BE2C (cell line): Measurements from ENCODE around the gene MEGF10.

Source experiments
- DNase-seq: peaks from one replicate; pipeline ENCODE4 v3.0.0-alpha.2; 2020
- H3K27me3 ChIP-seq: fragments of 250-450 bp; sonication (Bioruptor Pico); 2 replicates; pipeline ENCODE4 v1.5.1; 2020; ENCODE audit warnings: mild to moderate bottlenecking
- H3K36me3 ChIP-seq: fragments of 250-450 bp; sonication (Bioruptor Pico); 2 replicates; pipeline ENCODE4 v1.5.1; 2020; ENCODE audit warnings: mild to moderate bottlenecking
- H3K4me1 ChIP-seq: fragments of 250-450 bp; sonication (Bioruptor Pico); 2 replicates; pipeline ENCODE4 v1.5.1; 2020
- H3K4me3 ChIP-seq: 2 replicates; pipeline ENCODE4 v1.5.1; 2011; ENCODE audit warnings: low read depth, low read length
- H3K9me3 ChIP-seq: fragments of 250-450 bp; sonication (Bioruptor Pico); 2 replicates; pipeline ENCODE4 v1.5.1; 2020
- TF ChIP-seq, protein P1 (sequence below): IDR thresholded peaks from 2 replicates; pipeline ENCODE4 v1.5.1; 2012; ENCODE audit warnings: mild to moderate bottlenecking, low read depth, low read length

Gene MEGF10

DNA sequence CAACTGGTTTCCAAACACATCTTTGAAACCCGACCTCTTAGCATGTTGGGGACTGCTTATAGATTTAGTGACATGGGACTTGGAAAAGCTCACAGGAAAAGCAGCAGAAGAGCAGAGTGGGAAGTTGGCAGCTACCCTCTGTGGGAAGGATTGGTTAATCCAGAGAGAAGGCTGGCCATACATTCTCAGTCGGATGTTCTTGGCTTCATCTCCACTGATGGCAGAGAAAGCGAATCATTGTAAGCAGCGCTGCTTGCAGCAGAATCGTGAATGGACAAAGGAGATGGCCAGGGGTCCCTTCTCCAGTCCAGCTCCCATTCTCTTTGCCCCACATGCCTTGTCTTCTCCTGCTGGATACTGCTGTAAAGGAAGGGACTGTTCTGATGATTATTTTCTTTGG, 62.7 kb downstream of the MEGF10 start:
- TF ChIP-seq, protein P1, sequence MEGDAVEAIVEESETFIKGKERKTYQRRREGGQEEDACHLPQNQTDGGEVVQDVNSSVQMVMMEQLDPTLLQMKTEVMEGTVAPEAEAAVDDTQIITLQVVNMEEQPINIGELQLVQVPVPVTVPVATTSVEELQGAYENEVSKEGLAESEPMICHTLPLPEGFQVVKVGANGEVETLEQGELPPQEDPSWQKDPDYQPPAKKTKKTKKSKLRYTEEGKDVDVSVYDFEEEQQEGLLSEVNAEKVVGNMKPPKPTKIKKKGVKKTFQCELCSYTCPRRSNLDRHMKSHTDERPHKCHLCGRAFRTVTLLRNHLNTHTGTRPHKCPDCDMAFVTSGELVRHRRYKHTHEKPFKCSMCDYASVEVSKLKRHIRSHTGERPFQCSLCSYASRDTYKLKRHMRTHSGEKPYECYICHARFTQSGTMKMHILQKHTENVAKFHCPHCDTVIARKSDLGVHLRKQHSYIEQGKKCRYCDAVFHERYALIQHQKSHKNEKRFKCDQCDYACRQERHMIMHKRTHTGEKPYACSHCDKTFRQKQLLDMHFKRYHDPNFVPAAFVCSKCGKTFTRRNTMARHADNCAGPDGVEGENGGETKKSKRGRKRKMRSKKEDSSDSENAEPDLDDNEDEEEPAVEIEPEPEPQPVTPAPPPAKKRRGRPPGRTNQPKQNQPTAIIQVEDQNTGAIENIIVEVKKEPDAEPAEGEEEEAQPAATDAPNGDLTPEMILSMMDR, result no peak
- H3K36me3 ChIP-seq, result no peaks in the 10 kb centered on the region
- DNase-seq, result no peak

DNA sequence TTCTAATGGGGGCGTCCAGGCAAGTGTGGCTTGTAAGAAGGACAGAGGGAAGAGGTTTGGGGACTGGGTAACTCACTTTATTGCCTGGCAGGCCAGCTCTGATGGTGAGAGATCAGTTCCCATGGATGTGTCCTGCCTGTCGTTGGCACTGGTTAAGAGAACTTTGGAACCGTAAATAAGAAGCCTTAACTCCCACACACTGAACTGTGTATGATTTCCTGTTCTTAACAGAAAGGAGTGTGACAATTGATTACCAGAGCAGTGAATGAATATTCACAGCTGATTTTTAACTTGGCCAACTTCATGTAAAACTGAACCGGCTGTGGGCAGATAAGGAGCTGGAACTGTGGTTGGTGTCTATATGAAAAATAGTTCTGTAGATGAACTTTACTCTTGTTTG, 63.2 kb downstream of the MEGF10 start:
- H3K27me3 ChIP-seq, result no peaks in the 10 kb centered on the region
- H3K9me3 ChIP-seq, result no peaks in the 10 kb centered on the region
- DNase-seq, result no peak
- H3K4me3 ChIP-seq, result no peak overlapping the region
- no peaks in the 10 kb centered on the region for H3K4me1 ChIP-seq
- TF ChIP-seq, protein P1, result no peak
- no peaks in the 10 kb centered on the region for H3K36me3 ChIP-seq

More for the DNA sequence above, 62.7 kb downstream of the MEGF10 start:
- Histone ChIP-seq H3K4me3 (no peak overlapping the region), H3K9me3 (no peaks in the 10 kb centered on the region), H3K4me1 (no peaks in the 10 kb centered on the region), H3K27me3 (no peaks in the 10 kb centered on the region)

DNA sequence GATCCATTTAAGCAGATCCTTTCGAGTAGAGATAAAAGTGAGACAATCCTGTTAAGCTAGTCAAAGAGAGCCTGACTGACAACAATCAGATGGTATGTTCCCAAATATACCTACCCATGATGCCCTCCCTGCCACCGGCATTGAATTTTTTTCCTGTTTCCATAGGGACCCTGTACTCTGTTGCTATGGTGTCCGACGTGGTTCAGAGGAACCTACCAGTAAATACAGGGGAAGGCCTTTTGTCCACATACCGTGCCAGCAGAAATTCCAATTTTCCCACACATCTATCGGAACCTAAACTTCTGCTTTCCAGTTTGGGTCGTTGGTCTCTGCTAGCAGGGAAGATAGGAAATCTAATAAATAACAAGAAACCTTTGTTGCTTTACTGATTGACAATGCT, 64.7 kb downstream of the MEGF10 start:
- no peaks in the 10 kb centered on the region for H3K27me3 ChIP-seq
- H3K36me3 ChIP-seq, result no peaks in the 10 kb centered on the region
- no peak for DNase-seq
- H3K4me1 ChIP-seq, result no peaks in the 10 kb centered on the region
- no peaks in the 10 kb centered on the region for H3K9me3 ChIP-seq
- TF ChIP-seq, protein P1, result no peak
- H3K4me3 ChIP-seq, result no peak overlapping the region

DNA sequence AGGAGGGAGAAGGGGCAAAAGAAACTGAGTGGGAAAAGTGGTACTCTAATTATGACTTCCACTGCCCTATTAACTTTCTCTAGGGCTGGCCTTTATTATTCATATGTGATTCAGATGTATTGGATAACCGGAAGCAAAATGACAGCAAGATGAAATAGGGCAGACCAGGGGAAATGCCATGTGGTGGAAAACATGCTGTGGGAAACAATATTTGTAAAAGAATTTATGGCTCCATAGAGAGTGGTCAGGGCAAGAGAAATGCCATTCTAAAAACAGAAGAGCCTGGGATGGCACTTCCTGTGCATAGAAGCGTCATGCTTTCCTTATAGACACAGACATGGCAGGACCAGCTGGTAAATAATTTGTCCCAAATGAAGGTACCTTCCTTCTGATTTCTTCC, 67.7 kb downstream of the MEGF10 start:
- no peak for DNase-seq
- no peaks in the 10 kb centered on the region for H3K9me3 ChIP-seq
- no peak overlapping the region for H3K4me3 ChIP-seq
- no peaks in the 10 kb centered on the region for H3K36me3 ChIP-seq
- H3K27me3 ChIP-seq, result no peaks in the 10 kb centered on the region
- TF ChIP-seq, protein P1, result no peak
- no peaks in the 10 kb centered on the region for H3K4me1 ChIP-seq

DNA sequence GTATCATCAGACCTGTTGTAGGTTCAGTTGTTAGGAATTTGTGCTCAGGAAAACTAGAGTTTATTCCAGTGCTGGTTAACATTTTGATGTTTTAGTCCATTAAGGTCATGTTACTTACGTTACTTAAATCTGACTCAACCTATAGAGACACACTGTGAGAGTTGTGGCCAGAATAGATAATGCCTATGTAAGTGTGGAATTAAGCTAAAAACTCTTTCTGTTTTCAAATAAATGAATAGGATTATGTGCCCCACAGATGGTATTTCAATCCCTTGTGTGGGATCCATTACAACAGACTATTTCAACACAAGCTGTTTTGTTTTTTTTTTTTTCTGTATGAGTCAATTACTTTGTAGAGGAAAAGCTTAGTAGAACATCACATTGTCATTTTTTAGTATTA, 68.1 kb downstream of the MEGF10 start:
- H3K9me3 ChIP-seq, result no peaks in the 10 kb centered on the region
- TF ChIP-seq, protein P1, result no peak
- H3K27me3 ChIP-seq, result no peaks in the 10 kb centered on the region
- DNase-seq, result no peak
- H3K36me3 ChIP-seq, result no peaks in the 10 kb centered on the region
- no peak overlapping the region for H3K4me3 ChIP-seq
- no peaks in the 10 kb centered on the region for H3K4me1 ChIP-seq

DNA sequence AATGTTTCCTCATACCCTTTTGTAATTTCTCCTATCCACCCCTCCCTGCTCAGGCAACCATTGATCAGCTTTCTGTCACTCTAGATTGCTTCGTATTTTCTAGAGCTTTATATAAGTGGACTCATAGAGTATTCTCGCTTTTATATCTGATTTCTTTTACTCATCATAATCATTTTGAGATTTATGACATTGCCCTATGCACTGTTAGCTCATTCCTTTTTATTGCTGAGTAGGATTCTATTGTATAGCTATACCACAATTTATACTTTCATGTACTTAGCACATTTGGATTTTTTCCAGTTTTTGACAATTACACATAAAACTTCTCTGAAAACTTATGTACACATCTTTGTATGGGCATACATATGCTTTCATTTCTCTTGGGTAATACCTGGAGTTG, 68.9 kb downstream of the MEGF10 start:
- Histone ChIP-seq H3K36me3 (no peaks in the 10 kb centered on the region), H3K4me1 (no peaks in the 10 kb centered on the region), H3K4me3 (no peak overlapping the region), H3K9me3 (no peaks in the 10 kb centered on the region), H3K27me3 (no peaks in the 10 kb centered on the region)
- no peak for DNase-seq
- TF ChIP-seq, protein P1, result no peak
